ENCODE results near the gene HSD11B1L.

DNA sequence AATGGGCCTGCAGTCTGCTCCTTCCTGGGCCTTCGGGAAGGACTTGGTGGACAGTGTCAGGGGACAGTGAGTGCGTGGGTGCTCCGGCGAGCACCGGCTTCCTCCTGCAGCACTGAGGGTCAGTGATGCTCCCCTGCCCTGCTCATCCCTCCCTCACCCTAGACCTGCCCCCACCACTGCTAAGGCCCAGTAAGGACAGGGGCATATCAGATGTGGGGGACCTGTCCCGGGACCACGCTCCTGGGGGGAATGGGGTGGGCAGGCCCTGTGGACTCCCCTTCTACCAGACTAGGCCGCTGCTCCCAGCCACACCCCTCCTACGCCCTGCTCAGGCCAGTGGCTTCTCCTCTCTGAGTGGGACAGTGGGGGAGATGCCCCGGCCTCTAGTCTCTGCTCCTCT, 3.7 kb upstream of the HSD11B1L start:
- TF ChIP-seq POLR2A (IDR thresholded peaks at IDR 0.05; ENCODE audit: borderline replicate concordance, extremely low read depth, insufficient read depth, insufficient read length) (no peak), JUND (IDR thresholded peaks at IDR 0.05) (no peak)
